ENCODE measurements around the gene FAM200C. TPM values are rescaled to one million over a fixed set of nuclear protein-coding genes. Genes with fewer than 3 reads are reported as not detected.
A peak's percentile ranks its signal among the peaks of the same experiment; 100 is the strongest.

The FAM200C gene
- 1.3 TPM in 2 replicates for total RNA-seq
- total RNA-seq (2013): 1.1 TPM
- polyA plus RNA-seq: 0.23 and 0.28 TPM in 2 replicates
- 0.09 and 0.14 TPM in 2 replicates for polyA minus RNA-seq

DNA sequence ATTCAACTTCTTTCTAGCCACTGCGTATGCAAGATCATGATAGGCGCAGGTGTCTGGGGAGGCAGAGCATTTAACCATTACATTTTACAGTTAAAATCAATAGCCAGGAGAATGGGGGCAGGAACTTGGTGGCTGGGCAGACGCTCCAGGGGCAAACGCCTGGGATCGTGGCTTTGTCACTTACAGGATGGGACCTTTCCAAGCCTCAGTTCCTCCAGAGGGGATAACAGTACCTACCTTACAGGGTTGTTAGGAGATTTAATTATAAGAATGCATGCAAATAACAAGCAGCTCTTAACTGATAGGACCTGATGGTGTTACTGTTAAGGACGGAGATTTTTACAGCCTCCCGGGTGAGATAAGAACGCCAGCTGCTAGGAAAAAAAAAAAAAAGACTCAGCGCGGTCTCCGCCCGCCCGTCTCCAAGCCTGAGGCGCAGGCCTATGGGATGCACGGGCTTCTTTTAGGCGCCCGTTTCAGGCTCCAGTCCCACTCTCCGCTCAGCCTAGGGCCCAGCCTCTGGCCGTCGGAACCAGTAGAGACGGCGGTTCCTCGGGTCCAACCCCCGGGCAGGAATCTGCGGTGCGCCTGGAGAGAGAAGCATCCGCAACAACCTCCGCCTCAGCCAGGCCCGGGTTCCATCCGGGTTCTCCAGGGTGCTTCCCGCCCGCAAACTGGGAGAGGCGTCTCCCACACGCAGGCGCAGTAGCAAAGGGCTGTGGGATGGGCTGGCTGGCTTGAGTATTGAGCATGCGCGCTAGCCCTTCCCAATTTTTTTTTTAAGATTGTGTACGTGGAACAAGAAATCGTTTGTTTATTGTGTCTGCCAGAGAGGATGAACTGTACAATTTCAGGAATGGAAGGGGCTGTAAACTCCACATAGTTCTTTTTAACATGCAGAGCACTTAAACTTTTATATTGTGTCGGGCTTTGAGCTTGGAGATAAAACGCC lies at the start of gene FAM200C:
Gene FAM200C (minus strand): TSS at position 653 of the 952 bp plus-strand sequence. CDS start 4,564 bp downstream, outside the sequence.
- H2AFZ ChIP-seq (ENCODE audit: insufficient read depth, low read depth, low read length, poor library complexity, severe bottlenecking): peak within 1 kb of the TSS; percentile 83
- WGBS (ENCODE audit: insufficient coverage): under 1% methylated on average over 33 of the region's 41 CpGs
- H4K20me1 ChIP-seq (ENCODE audit: control insufficient read depth, insufficient read depth, low read length, poor library complexity, severe bottlenecking): no peaks in the 10 kb centered on the region
- ChIA-PET POLR2A (interaction anchor here (0.5 kb wide), 1 partner anchor 239 kb away, joined by 3 read pairs; no protein-coding TSS in a partner anchor), CTCF (interaction anchor here (0.6 to 1.1 kb wide), 2 partner anchors 39 to 378 kb away, joined by 3 read pairs; no protein-coding TSS in a partner anchor)
- Mint-ChIP-seq H3K4me3 (peak within 1 kb of the TSS; percentile 83), H3K27ac (peak within 1 kb of the TSS; percentile 54), H3K9me3 (ENCODE audit: insufficient read depth) (no peaks in the 10 kb centered on the region), H3K27me3 (no peaks in the 10 kb centered on the region), H3K4me1 (peaks cover 14% of the 10 kb centered on the region)
- ATAC-seq (ENCODE audit: low read depth) (peak; percentile 76), DNase-seq (peak; percentile 73)
- H3K36me3 ChIP-seq (replicated peaks in 1 of 2; ENCODE audit: control extremely low read depth in 1 of 2, control insufficient read depth in 1 of 2, extremely low read depth in 1 of 2, insufficient read depth in 2 of 2, low read length in 1 of 2): peaks cover 12 to 25% of the 10 kb centered on the region in 2 experiments
- peak within 1 kb of the TSS; percentile 95 for H3K9ac ChIP-seq (ENCODE audit: low read length)
- TF ChIP-seq, protein P1, sequence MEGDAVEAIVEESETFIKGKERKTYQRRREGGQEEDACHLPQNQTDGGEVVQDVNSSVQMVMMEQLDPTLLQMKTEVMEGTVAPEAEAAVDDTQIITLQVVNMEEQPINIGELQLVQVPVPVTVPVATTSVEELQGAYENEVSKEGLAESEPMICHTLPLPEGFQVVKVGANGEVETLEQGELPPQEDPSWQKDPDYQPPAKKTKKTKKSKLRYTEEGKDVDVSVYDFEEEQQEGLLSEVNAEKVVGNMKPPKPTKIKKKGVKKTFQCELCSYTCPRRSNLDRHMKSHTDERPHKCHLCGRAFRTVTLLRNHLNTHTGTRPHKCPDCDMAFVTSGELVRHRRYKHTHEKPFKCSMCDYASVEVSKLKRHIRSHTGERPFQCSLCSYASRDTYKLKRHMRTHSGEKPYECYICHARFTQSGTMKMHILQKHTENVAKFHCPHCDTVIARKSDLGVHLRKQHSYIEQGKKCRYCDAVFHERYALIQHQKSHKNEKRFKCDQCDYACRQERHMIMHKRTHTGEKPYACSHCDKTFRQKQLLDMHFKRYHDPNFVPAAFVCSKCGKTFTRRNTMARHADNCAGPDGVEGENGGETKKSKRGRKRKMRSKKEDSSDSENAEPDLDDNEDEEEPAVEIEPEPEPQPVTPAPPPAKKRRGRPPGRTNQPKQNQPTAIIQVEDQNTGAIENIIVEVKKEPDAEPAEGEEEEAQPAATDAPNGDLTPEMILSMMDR (IDR thresholded peaks at IDR 0.05): no peak
- no peak for TF ChIP-seq EZH2 (IDR thresholded peaks at IDR 0.05; ENCODE audit: borderline replicate concordance, insufficient read depth, low read depth, low read length, poor library complexity, severe bottlenecking)
- H3K27me3 ChIP-seq (replicated peaks in 1 of 4; ENCODE audit: control extremely low read depth in 1 of 4, control insufficient read depth in 3 of 4, insufficient read depth in 4 of 4, low read length in 3 of 4): no peaks in the 10 kb centered on the region
- peak within 1 kb of the TSS; percentile 90 for H3K4me2 ChIP-seq (replicated peaks; ENCODE audit: low read depth, low read length, poor library complexity, severe bottlenecking)
- intact Hi-C loops (cut with micrococcal nuclease): no loop called here
- no peaks in the 10 kb centered on the region for H3K79me2 ChIP-seq (ENCODE audit: control insufficient read depth, insufficient read depth, low read length)
- peak within 1 kb of the TSS; percentile 59 to 92 (median 78) for H3K4me3 ChIP-seq (ENCODE audit: control extremely low read depth in 1 of 5, extremely low read depth in 1 of 5, insufficient read depth in 1 of 5, low read depth in 2 of 5, low read length in 4 of 5)
- peak within 1 kb of the TSS in 1 of 2 donors; percentile 74 for H3K27ac ChIP-seq (ENCODE audit: low read length in 2 of 2)
- H3K4me1 ChIP-seq (ENCODE audit: control insufficient read depth in 2 of 2, insufficient read depth in 2 of 2, low read length in 2 of 2): peaks cover 4 to 11% of the 10 kb centered on the region in 2 donors
- no peaks in the 10 kb centered on the region for H3K9me3 ChIP-seq (ENCODE audit: control extremely low read depth in 1 of 3, control insufficient read depth in 2 of 3, insufficient read depth in 1 of 3, low read length in 2 of 3)

Measured in B cell (primary cell).